DND-41 (cell line): ENCODE measurements around the gene SNX18.

ENCODE experiments used
- EZH2 ChIP-seq: IDR thresholded peaks from 3 replicates; pipeline ENCODE4 v1.6.1; 2012; ENCODE audit warnings: borderline replicate concordance, low read depth, mild to moderate bottlenecking, moderate library complexity, low read length, inconsistent platforms; ENCODE audit not compliant: severe bottlenecking
- TF ChIP-seq, protein P1 (sequence below): IDR thresholded peaks from 2 replicates; pipeline ENCODE4 v1.5.1; 2012; ENCODE audit warnings: borderline replicate concordance, low read length, moderate library complexity, mild to moderate bottlenecking; ENCODE audit not compliant: poor library complexity, severe bottlenecking; ENCODE audit errors: extremely low read depth

DNA sequence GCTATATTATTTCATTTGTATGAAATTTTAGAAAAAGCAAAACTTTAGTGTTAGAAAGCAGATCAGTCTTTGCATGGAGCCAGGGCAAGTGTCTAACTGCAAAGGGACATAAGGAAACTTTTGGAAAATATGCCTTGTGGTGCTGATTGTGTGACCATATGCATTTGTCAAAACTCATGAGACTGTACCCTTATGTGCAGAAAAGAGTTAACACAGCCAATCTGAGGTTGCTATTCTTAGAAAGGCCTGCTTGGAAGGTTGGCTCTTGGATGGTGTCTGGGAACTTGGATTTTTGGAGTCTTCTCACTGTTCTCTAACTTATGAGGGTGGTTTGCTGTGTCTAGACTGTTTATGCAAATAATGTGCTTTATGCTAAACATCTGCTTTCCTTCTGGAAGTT, 76.6 kb downstream of the SNX18 start:
- TF ChIP-seq, protein P1, sequence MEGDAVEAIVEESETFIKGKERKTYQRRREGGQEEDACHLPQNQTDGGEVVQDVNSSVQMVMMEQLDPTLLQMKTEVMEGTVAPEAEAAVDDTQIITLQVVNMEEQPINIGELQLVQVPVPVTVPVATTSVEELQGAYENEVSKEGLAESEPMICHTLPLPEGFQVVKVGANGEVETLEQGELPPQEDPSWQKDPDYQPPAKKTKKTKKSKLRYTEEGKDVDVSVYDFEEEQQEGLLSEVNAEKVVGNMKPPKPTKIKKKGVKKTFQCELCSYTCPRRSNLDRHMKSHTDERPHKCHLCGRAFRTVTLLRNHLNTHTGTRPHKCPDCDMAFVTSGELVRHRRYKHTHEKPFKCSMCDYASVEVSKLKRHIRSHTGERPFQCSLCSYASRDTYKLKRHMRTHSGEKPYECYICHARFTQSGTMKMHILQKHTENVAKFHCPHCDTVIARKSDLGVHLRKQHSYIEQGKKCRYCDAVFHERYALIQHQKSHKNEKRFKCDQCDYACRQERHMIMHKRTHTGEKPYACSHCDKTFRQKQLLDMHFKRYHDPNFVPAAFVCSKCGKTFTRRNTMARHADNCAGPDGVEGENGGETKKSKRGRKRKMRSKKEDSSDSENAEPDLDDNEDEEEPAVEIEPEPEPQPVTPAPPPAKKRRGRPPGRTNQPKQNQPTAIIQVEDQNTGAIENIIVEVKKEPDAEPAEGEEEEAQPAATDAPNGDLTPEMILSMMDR: no peak
- TF ChIP-seq EZH2: no peak
